NCI-H526 treated with DMSO at 0.1 percent for 48 hours (cell line): ENCODE measurements around the gene TSPYL2.
A peak's percentile ranks its signal among the peaks of the same experiment; 100 is the strongest.

ENCODE experiments used
- DNase-seq: peaks from one replicate; lab custom pipeline; 2025; lab: John Stamatoyannopoulos, UW

TSPYL2 gene

DNA sequence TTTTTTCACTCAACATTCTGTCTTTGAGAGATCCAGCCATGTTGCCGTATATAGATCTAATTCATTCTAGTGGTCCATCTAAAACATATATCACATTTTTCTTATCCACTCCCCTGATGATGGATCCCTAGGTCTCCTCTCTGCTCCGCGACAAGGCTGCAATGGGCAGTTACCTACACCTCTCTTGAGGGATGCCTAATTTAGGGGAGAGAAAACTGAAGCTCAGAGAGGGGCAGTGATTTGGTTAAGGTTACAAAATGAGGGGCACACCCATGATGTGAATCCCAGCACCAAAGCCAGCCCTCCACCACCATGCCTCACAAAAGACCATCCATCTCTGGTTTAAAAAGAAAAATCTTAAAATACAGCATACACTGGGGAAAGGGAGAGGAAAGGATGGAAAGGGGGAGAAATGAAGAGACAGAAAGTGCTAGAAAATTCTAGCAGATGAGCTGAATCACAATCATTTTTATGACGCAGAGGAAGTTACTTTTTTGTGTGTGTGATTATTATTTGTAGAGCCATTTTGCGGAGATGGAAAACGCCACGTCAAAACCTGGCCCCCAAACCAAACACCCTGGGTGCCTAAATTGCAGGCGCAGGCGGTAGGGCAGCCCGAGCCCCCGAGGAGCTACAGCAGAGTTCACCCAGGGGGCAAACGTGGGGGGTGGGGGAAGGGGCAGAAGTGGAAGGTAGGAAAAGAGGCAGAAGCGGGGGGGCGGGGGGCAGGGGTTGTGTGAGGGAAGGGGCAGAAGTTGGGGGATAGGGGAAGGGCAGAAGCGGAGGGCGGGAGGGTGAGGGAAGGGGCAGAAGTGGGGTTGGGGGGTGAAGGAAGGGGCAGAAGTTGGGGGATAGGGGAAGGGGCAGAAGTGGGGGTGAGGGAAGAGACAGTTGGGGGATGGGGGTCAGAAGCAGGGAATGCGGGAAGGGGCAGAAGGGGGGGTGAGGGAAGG is 1.3 kb upstream of the TSPYL2 start:
- no peak for DNase-seq

DNA sequence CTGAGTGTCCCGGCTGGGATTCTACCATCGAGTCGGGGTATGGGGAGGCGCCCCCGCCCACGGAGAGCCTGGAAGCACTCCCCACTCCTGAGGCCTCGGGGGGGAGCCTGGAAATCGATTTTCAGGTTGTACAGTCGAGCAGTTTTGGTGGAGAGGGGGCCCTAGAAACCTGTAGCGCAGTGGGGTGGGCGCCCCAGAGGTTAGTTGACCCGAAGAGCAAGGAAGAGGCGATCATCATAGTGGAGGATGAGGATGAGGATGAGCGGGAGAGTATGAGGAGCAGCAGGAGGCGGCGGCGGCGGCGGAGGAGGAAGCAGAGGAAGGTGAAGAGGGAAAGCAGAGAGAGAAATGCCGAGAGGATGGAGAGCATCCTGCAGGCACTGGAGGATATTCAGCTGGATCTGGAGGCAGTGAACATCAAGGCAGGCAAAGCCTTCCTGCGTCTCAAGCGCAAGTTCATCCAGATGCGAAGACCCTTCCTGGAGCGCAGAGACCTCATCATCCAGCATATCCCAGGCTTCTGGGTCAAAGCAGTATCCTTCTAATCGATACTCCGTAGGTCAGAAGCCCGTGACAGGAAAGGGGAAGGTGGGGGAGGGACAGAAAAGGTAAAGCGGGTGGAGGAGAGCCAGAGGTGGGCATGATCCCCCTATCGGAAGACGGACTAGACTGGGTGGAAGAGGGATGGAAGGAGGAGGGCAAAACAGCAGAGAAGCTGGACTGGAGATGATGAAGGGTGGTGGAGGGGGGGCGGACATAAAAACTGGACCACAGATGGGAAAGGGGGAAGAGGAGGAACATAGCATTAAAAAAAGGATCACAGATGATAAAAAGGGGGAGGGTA is 828 bp downstream of the TSPYL2 start:
- DNase-seq, result no peak

DNA sequence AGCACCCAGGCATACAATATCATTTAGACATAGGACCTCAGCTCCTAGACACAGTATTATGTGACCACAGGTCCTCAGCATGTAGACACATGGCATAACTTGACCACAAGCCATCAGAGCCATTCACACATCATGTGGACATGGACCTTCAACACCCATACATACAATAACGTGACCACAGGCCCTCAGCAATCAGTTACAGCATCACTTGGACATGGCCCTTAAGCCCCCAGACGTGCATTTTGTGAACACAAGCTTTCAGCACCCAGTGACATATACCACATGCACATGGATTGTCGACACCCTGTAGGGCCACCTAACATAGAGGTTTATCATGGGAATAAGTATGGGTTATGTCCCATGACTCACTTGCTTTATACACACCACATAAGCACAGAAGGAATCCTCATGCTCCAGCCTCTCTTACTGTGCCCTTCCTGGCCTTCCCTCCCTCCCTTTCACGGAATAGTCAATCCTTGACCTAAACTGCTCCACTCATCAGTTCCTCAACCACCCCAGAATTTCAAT is 1.9 kb downstream of the TSPYL2 start:
- no peak for DNase-seq

DNA sequence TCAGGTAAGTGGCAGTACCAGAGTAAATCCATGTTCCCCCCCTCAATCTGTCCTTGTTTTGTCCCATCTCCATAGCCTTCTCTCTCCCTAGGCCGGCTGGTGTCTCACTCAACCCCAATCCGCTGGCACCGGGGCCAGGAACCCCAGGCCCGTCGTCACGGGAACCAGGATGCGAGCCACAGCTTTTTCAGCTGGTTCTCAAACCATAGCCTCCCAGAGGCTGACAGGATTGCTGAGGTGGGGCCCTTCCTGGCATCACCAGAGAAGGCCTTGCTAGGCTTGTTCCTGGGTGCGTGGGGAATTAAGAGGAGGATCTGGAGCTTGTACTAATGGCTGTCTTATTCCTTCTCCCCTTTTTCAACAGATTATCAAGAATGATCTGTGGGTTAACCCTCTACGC is 2.7 kb downstream of the TSPYL2 start:
- no peak for DNase-seq

DNA sequence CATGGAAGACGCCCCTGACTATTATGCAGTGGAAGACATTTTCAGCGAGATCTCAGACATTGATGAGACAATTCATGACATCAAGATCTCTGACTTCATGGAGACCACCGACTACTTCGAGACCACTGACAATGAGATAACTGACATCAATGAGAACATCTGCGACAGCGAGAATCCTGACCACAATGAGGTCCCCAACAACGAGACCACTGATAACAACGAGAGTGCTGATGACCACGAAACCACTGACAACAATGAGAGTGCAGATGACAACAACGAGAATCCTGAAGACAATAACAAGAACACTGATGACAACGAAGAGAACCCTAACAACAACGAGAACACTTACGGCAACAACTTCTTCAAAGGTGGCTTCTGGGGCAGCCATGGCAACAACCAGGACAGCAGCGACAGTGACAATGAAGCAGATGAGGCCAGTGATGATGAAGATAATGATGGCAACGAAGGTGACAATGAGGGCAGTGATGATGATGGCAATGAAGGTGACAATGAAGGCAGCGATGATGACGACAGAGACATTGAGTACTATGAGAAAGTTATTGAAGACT is 3.6 kb downstream of the TSPYL2 start:
- no peak for DNase-seq

DNA sequence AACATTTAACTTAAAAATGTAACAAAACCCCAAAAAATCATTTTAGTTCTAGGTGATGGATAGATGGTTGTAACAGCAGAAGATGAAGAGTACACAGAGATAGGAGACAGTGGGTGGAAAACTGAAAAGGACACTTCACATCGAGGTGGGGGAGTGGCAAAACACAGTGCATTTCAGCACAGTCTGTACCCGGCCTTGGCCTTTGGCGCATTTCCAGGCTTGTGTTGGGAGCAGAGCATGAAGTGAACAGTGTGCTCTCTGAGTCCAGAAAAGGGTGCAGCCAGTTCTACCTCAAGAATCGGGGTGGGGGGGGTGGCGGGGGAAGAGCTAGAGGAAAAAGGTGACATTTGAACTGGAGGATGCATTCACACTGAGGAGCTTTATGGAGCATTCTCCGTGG is 4.3 kb downstream of the TSPYL2 start:
- DNase-seq, result no peak

DNA sequence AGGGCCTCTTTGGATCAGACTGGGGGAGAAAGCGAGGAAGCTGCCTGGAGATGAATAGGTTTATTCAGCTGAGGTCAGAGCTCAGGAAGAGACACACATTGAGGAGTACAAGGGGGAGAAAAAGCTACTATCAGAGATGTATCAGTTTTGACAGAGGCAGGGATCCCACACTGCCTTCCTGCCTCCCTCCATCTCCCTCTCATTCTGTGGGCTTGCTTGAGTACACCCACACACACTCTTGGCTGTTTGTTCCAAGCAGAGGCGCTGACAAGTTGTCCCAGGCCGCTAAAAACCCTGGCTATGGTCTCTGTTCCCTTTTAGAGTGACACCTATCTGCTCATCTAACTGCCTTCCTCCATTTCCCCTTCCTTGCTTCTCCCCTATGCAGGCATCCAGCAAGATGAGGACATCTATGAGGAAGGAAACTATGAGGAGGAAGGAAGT is 5.2 kb downstream of the TSPYL2 start:
- no peak for DNase-seq

DNA sequence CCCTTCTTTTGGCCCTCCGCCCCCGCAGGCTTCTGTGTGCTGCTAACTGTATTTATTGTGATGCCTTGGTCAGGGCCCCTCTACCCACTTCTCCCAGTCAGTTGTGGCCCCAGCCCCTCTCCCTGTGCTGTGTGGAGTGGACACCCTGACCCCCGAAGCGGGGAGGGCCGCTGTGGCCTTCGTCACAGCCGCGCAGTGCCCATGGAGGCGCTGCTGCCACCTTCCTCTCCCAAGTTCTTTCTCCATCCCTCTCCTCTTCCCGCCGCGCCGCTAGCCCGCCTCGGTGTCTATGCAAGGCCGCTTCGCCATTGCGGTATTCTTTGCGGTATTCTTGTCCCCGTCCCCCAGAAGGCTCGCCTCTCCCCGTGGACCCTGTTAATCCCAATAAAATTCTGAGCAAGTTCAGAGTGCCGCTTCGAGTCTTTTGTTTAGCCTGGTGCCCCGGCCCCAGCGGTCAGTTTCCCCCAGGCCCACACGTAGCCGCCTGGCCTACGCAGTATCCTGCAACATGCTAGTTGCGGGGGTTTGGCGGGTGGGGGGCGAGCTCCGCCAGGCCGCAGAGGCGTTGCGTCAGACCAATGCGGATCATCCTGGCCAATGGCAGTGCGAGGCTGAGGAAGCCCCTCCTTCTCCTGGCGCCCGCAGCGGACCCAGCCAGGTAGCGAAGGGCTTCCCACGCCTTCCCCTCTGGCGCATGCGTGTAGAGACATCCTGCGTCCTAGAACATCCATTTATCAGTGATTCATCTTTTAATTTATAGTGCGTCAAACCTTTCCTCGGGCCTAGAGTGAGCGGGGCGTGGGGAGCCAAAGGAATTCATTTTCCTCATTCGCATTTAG is 6.2 kb downstream of the TSPYL2 start:
- peak; percentile 69 for DNase-seq

DNA sequence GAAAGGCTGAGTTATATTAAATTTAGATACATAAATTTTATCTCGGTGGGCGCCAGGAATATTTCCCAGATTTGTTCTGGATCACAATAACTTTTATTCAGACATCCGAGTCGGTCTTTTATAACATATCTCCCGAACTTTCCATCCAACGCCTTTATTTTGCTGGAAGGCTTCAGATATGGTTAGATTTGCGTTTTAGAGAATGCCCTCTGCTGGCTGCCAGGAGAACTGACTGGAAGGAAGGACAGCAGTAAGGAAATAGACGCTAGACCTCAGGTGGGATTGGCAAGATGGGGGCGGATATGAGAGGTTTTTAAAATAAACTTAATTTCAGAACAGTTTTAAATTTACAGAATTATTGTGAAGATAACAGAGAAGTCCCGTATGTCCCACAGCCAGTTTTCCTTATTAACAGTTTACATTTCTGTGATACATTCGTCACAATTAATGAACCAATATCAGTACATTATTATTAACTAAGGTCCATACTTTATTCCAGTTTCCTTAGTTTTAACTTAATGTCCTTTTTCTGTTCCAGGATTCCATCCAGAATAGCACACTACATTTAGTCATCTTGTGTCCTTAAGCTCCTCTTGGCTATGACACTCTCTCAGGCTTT is 7.2 kb downstream of the TSPYL2 start:
- DNase-seq, result peak; percentile 27

DNA sequence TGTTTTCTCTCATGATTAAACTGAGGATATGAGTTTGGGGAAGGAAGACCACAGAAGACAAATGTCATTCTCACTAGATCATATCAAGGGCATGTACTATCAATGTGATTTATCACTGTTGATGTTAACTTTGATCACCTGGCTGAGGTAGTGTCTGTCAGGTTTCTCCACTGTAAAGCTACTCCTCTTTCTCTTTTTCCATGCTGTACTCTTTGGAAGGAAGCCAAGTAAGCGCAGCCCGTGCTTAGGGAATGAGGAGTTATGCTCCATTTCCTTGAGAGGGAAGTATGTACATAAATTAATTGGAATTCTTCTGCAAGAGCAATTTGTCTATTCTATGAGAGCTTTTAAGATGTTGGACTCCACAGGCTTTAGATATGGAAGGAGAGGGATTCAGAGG is 7.8 kb downstream of the TSPYL2 start:
- no peak for DNase-seq

DNA sequence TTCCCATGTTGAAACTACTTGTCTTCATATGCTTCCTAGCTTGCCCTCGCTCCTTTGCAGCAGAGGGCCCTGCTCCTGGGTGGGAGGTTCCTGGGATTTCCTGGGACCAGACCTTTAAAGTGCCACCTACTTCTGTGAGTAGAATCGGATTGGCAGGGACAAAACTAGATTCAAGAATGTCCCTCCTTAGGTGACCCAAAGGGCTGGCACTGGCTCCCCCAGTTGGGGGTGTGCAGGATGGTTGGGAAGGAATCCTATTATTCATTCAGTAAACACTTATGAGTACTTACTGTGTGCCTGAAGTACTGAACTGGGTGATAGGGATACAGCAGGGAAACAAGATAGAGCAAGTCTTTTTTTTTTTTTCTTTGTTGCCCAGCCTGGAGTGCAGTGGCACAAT is 9.2 kb downstream of the TSPYL2 start:
- no peak for DNase-seq

DNA sequence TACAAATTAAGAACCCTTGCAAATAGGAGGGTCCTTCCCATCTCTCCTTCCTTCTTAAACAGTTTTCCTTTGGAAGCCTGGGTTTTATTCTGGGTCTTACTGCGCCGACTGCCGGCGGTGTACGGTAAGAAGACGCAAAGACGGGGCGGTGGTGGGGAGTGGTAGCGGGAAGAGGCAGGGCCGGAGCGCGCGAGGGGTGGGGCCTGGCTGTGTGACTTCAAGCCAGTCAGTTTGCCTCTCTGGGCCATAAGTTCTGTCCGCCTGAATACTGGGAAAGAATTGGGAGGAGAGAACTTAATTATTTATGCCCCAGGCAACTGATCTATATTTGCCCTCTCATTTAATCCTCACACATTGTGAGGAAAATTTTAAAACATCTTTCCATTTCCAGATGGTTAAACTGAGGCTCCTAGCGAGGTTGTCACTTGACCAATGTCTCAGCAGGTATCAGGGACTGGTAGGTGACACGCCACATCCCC is 11.0 kb downstream of the TSPYL2 start:
- DNase-seq, result peak; percentile 49

DNA sequence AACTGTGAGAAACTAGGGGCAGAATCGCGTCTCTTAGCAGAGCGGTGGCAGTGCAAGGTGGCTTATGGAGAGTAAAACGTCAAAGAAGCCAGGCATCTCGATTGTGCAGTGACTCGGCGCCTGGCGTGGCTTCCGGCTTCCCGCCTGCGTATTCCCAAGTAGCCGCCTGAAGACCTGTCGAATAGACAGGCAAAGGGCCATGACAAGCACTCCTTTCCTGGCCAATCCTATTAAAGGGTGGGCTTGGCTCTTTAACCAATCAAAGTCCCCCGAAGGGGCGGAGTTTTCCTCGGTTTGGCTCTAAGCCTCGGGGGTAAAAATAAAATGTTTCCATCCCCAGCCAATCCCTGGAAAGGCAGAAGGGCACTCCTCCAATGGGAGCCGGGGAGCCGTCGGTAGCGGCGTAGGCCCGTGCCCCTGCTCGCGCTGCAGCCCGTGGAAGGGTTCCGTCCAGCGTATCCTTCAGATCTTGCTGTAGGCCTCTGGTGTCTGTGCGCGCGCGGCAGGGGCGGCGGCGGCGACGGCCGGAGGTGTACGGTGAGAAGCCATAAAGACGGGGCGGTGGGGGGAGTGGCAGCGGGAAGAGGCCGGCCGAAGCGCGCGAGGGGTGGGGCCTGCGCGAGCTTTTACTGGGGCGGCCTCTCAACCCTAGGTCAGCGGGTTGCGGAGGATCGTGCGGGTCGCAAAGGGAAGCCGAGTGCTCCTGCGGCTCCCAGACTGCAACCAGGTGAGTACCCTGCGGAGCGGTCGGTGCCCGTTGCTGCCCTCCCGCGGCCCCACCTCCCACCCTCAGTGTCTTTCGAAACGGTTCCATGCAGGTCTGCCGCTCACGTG is 11.8 kb downstream of the TSPYL2 start, which contains the start of gene KANTR:
Gene KANTR (plus strand): TSS at position 395 of the 834 bp plus-strand sequence. CDS start 30,131 bp downstream, outside the sequence.
- DNase-seq, result peak; percentile 91

DNA sequence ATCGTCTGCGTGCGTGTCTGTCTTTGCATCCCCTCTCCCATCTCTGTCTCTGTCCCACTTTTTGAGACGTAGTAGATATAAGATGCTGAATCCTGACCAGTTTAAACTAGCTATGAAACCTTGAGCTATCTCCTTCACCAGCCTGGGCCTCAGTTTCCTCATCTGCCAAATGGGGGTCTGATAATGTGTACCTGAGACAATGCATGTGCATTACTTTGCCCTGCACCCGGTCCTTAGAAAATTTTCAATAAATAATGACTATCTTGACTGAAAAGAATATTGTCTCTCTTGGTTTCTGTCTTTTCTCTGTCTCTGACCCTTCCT is 12.4 kb downstream of the TSPYL2 start:
- DNase-seq, result no peak

DNA sequence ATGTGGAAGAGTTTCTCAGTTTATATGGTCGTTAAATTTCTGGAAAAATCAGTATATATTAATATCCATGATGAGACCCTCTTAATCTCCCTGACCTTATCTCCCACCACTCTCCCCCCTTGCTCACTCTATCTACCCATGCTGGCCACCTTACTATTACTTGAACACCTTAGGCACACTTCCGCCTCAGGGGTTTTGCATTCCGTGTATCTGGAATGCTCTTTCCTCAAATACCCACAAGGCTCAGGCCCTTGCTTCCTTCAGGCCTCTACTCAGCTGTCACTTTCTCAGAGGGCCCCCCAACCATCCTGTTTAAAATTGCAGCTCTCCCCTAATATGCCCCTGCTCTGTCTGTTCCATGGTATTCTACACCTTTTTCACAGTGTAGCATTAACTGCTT is 13.6 kb downstream of the TSPYL2 start:
- no peak for DNase-seq

DNA sequence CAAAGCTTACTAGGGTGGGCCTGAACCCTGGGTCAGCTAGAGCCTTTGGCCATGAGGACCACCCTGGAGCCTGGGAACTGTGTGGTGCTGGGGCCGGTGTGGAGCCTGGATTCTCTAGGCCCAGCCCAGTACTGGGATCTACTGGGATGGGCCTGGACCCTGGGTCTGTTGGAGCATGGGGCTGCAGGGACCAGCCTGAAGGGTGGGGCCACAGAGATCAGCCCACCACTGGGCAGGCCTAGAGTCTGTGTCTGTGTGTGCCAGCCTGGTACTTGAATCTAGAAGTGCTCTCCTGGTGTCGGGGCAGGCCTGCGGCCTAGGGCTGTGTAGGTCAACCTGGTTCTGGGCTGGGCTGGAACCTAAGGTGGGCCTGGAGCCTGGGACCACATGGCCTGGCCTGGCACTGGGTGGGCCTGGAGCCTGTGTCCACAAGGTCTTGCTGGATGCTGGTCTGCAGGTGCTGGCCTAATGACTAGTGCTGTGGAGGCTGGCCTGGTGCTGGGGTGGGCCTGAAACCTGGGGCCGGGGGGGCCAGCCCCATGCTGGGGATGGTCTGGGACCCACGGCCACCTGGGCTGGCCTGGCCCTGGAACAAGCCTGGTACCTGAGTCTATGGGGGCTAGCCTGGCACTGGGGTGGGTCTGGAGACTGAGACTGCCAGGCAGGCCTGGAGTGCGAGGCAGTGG is 32.8 kb downstream of the TSPYL2 start:
- no peak for DNase-seq

DNA sequence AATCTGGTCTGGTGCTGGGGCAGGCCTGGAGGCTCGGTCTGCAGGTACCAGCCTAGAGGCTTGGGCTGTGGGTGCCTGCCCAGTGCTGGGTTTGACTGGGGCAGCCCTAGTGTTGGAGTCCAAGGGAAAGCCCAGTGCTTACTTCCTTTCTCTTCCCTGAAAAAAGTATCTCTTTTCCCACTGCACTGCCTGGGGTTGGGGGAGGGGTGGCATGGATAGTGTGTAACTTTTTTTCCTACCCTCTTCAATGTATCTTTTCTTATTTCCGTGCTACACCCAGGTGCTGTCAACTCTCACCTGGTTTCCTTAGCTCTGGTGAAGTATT is 33.3 kb downstream of the TSPYL2 start:
- no peak for DNase-seq

DNA sequence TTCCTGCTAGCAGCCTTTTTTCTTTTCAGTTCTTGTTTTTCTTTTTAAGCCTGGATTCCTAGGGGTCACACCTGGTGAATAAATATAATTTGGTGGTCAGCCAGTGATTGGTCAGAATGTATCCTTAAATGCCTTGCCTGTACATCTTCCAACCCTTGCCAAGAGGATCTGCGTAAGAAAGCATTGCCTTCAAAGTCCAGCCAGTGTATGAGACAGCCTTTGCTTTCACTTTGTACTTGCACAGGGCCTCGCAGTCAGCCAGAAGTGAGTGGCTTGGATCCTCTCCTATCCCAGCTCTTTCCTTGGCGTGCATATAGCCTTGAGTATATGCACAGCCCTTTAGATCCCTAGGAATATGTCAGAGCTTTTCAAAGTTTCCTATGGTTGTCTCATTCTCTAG is 33.9 kb downstream of the TSPYL2 start:
- DNase-seq, result no peak

DNA sequence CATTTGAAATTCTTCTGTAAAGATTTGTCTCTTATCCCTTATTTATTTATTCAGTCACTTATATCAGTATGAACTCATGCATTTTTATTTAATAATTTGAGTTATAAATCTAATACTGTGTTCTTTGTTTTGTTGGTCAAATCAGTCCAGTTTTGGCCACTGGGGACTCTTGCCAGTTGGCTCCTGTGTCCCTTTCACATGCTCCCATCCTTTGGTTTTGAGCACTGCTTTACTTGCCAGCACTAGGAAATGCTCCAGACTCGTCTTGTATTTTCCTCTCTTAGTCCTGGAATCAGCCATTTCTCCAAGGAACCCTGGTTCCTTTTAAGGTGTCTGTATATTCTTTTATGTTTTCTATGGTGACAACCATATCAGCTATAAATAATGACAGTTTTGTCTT is 39.8 kb downstream of the TSPYL2 start:
- DNase-seq, result no peak

DNA sequence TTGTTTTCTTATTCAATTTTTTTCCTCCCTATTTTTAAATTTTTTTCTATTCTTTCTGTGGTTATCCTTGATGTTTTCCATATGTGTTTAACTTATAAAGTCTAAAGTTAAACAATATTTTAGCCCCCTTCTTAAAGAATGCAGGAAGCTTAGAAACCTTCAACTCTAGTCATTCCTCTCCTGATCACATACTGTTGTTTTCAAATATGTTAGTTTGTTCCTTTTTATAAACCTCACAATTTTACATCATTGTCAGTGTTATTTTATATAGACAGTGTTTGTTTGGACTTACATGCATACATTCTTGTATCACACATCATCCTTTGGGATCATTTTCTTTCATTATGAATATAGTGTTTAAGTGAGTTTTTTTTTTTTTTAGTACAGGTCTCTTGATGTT is 43.3 kb downstream of the TSPYL2 start:
- no peak for DNase-seq
